Measurements from ENCODE around the gene COBL. TPM values are rescaled to one million over a fixed set of nuclear protein-coding genes. Genes with fewer than 3 reads are reported as not detected.

The COBL gene
- total RNA-seq, 2 experiments from 2014 or later, result not detected

DNA sequence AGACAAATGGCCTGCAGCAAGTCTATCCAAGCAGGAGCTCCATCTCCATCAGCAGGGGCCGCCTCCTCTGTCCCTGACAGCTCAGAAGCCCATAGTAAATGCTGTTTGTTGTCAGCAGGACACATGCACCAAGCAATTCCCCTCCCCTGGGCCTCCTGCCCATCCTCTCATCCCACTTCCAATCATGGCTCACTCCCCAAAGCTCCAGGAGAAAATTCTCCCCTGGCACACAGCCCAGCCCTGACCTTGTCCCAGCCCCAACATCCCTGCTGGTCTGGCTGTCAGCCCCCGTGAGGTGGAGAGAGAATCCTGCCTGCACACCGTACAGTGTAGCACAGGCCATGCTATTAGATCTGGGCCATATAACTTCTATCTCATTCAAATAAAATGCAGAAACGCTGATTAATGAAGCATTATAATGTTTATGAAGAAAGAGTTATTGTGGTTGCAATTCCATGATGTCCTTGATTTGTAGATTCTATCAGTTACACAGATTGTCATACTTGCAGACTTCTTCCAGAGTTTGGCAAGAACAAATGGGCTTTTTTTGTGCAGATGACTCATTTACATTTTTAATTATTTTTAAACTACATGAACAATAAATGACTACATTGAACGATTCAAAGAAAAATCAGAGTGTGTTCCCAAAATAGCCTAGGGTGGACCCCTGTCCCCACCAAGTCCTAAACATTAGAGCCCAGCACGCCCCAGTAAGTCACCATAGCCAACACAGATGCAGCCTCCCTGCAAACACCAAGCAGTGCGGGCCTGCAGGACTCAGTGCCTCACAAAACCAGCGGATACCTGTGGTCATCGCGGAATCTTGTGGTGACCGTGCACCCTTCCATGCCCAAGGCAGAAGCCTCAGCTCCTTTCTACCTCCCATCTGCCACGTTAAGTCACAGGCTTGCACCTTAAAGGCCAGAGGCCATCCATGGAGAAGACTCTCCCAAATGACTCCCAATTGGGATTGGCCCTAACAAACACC lies 70.1 kb downstream of the COBL start:
- no peaks in the 10 kb centered on the region for H3K36me3 Mint-ChIP-seq
- no peak overlapping the region for H3K27ac Mint-ChIP-seq
- H3K4me1 Mint-ChIP-seq (ENCODE audit: low read depth), result no peaks in the 10 kb centered on the region
- ChIA-PET POLR2A (no interaction called here), CTCF (no interaction called here)
- intact Hi-C loops (cut with micrococcal nuclease), result no loop called here
- H3K27me3 Mint-ChIP-seq, result peaks cover 6% of the 10 kb centered on the region
- H3K4me3 Mint-ChIP-seq, result no peak overlapping the region
- no peak for DNase-seq
- no peaks in the 10 kb centered on the region for H3K9me3 Mint-ChIP-seq

DNA sequence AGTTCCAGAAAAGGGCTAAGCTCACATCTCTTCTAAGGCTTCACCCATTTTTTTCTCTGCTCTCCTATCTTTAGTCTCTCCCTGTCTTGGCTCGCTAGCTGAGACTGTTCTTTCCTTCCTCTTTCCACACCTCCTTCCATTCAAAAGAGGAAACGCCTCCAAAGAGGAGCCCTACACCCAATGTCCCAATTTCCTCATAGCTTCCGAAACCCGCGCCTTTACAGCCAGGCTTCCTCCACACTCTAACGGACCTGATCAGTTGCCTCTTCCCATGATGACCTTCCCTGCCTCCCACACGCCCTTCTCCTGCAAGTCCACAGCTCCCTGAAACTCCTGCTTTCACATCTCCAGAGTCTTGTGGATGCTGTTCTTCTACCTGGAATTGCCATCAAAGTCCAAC lies 71.7 kb downstream of the COBL start:
- no peak for DNase-seq
- H3K27me3 Mint-ChIP-seq, result peaks cover 6% of the 10 kb centered on the region
- no peaks in the 10 kb centered on the region for H3K9me3 Mint-ChIP-seq
- intact Hi-C loops (cut with micrococcal nuclease), result no loop called here
- ChIA-PET POLR2A (no interaction called here), CTCF (no interaction called here)
- no peaks in the 10 kb centered on the region for H3K36me3 Mint-ChIP-seq
- H3K27ac Mint-ChIP-seq, result no peak overlapping the region
- no peak overlapping the region for H3K4me3 Mint-ChIP-seq
- no peaks in the 10 kb centered on the region for H3K4me1 Mint-ChIP-seq (ENCODE audit: low read depth)

DNA sequence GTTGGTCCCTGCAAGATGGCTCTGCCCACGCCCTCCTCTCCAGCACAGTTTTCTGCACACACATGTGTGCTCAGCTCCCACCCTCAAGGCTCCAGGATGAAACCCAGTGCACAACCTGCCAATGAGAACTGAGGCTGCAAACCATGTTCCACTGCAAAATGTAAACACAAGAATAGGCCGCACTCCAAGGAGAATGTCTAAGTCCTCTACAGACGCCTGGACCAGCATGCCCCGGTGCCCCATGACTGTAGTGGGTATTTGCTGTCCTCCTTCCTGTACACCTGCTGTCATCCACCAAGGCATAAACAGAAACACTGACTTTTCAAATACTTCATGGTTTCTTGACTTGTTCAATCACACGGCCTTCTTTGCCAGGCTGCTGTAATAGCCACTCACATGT lies 72.6 kb downstream of the COBL start:
- no peaks in the 10 kb centered on the region for H3K36me3 Mint-ChIP-seq
- CTCF ChIA-PET, result no interaction called here
- POLR2A ChIA-PET, result no interaction called here
- no peak for DNase-seq
- H3K4me3 Mint-ChIP-seq, result no peak overlapping the region
- no peak overlapping the region for H3K27ac Mint-ChIP-seq
- no peaks in the 10 kb centered on the region for H3K9me3 Mint-ChIP-seq
- intact Hi-C loops (cut with micrococcal nuclease), result no loop called here
- H3K27me3 Mint-ChIP-seq, result peaks cover 6% of the 10 kb centered on the region
- no peaks in the 10 kb centered on the region for H3K4me1 Mint-ChIP-seq (ENCODE audit: low read depth)

DNA sequence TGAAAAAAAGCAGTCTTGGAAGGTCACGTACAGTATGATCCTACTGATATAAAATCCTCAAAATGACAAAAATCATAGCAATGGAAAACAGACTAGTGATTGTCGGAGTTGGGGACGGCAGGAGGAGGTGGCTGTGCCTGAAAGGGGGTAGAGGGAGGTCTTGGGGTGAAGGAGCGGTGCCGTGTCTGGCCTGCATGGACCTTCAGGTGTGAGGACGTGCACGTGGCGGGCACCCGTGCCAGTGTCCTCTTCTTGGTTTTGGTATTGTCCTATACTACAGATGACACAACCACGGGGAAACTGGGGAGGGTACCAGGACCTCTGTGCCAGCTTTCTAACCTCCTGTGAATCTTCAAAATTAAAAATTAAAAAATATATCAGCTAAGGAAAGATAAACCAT lies 73.0 kb downstream of the COBL start:
- ChIA-PET POLR2A (no interaction called here), CTCF (no interaction called here)
- Mint-ChIP-seq H3K9me3 (no peaks in the 10 kb centered on the region), H3K4me1 (ENCODE audit: low read depth) (no peaks in the 10 kb centered on the region), H3K27me3 (peaks cover 6% of the 10 kb centered on the region), H3K4me3 (no peak overlapping the region), H3K36me3 (no peaks in the 10 kb centered on the region), H3K27ac (no peak overlapping the region)
- intact Hi-C loops (cut with micrococcal nuclease), result no loop called here
- no peak for DNase-seq

DNA sequence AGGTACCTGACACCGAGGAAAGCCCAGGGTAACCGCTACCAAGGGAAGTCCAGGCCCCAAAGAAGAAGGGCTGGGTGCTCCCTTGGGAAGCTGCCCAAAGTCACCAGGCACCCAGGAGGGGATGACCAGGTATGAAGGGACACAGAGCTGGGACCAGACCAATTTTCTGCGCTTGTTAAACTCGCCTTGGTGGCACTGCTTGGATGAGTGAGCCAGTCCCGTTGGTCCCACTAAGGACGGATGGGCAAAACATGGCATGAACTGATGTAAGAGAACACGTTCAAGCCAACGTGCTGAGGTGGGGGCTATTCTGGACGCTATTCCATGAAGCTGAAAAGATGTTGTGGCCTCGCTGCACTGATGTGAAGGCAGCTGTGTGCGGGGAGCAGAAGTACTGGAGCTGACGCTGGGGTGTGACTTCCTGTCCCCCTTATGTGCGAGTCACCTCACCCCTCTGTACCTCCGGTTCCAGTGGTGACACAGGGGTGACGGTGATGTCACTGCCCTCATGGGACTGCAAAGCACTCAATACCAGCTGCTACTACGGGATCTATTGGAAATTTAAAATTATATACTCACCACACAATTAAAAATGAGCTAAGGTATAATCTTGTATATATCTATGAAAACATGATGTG lies 73.6 kb downstream of the COBL start:
- DNase-seq, result no peak
- CTCF ChIA-PET, result no interaction called here

DNA sequence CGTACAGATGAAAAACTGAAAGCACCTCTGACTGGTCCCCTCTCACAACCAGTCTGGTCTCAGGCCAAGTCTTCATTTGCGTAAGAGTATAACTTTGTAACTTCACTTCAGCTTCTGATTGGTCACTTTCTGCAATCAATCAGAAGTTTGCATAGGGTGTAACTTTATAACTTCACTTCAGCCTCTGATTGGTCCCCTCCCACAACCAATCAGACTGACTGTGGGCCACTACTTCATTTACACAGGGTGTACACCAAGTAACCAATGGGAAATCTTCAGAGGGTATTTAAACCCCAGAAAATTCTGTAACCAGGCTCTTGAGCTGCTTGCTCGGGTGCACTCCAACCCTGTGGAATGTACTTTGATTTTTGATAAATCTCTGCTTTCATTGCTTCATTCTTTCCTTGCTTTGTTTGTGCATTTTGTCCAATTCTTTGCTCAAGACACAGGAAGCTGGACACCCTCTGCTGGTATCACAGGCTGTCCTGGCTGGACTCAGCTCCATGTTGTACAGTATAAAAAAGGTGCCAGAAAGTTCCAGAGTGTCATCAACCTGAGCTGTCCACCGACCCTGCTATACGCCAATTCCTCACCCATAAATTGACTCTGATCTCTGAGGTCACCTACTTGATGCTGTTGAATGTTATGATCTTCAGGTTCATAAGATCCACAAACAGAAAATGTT lies 74.5 kb downstream of the COBL start:
- H3K9me3 Mint-ChIP-seq, result no peaks in the 10 kb centered on the region

More for the DNA sequence above, 73.6 kb downstream of the COBL start:
- POLR2A ChIA-PET, result no interaction called here
- Mint-ChIP-seq H3K27me3 (peaks cover 6% of the 10 kb centered on the region), H3K36me3 (no peaks in the 10 kb centered on the region), H3K9me3 (no peaks in the 10 kb centered on the region), H3K4me3 (no peak overlapping the region), H3K4me1 (ENCODE audit: low read depth) (no peaks in the 10 kb centered on the region), H3K27ac (no peak overlapping the region)
- intact Hi-C loops (cut with micrococcal nuclease), result no loop called here

DNA sequence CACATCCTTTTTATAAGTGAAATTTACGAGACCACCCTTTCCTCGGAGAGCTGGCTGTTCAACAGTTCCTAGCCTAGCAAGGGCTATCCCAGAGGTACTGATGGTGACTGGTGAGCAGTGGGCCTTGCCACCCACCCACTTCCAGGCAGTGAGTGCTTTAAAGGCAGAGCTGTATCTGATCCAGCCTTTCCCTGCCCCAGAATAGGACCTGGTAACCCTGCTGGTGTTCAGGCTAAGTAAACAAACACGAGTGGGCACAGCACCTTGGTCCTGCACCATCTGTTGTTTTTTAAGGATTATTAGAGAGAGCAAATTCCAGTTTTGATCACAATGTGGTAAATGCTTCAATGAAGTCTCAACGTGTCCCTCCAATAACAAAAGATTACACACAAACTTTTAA lies 75.7 kb downstream of the COBL start:
- H3K36me3 Mint-ChIP-seq, result no peaks in the 10 kb centered on the region
- DNase-seq, result no peak
- H3K27me3 Mint-ChIP-seq, result peaks cover 6% of the 10 kb centered on the region
- intact Hi-C loops (cut with micrococcal nuclease), result no loop called here
- no peaks in the 10 kb centered on the region for H3K4me1 Mint-ChIP-seq (ENCODE audit: low read depth)
- H3K9me3 Mint-ChIP-seq, result no peaks in the 10 kb centered on the region
- H3K27ac Mint-ChIP-seq, result no peak overlapping the region
- H3K4me3 Mint-ChIP-seq, result no peak overlapping the region
- ChIA-PET POLR2A (no interaction called here), CTCF (no interaction called here)

More for the DNA sequence above, 74.5 kb downstream of the COBL start:
- POLR2A ChIA-PET, result no interaction called here
- H3K4me3 Mint-ChIP-seq, result no peak overlapping the region
- no peaks in the 10 kb centered on the region for H3K36me3 Mint-ChIP-seq
- CTCF ChIA-PET, result no interaction called here
- H3K27ac Mint-ChIP-seq, result no peak overlapping the region
- H3K4me1 Mint-ChIP-seq (ENCODE audit: low read depth), result no peaks in the 10 kb centered on the region
- intact Hi-C loops (cut with micrococcal nuclease), result no loop called here
- DNase-seq, result no peak
- peaks cover 6% of the 10 kb centered on the region for H3K27me3 Mint-ChIP-seq

DNA sequence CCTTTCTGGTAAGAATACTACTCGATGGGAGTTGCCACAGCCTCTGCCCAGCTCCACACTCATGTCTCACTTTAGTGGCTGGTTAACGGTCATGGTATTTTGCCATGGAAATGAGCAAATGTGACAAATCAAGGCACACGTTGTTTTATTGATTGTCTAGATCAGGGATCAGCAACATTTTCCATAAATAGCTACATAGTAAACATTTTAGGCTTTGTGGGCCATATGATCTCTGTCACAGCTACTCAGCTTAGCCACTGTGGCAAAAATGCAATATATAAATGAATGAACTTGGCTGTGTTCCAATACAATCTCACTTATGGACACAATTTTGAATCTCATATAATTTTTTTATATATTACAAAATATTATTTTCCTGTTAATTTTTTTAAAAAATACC lies 76.9 kb downstream of the COBL start:
- no peak for DNase-seq
- no peaks in the 10 kb centered on the region for H3K36me3 Mint-ChIP-seq
- ChIA-PET CTCF (no interaction called here), POLR2A (no interaction called here)
- intact Hi-C loops (cut with micrococcal nuclease), result no loop called here
- no peaks in the 10 kb centered on the region for H3K9me3 Mint-ChIP-seq
- H3K4me3 Mint-ChIP-seq, result no peak overlapping the region
- no peak overlapping the region for H3K27ac Mint-ChIP-seq
- H3K4me1 Mint-ChIP-seq (ENCODE audit: low read depth), result no peaks in the 10 kb centered on the region
- H3K27me3 Mint-ChIP-seq, result peaks cover 1% of the 10 kb centered on the region

DNA sequence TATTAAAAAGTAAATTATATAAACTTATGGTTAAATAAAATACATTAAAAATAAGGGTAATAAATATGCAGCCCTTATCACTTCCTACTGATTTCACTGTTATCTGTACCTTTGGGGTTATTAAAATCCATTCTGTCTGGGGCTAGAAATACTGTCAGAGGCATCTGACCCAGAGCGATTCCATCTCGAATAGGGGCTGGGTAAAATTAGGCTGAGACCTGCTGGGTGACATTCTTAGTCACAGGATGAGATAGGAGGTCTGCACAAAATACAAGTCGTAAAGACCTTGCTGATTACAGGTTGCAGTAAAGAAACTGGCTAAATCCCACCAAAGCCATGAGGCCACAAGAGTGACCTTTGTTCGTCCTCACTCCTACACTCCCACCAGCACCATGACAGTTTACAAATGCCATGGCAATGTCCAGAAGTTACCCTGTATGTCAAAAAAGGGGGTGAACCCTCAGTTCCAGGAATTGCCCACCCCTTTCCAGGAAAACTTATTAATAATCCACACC lies 77.6 kb downstream of the COBL start:
- DNase-seq, result no peak
- peaks cover 1% of the 10 kb centered on the region for H3K27me3 Mint-ChIP-seq
- no peaks in the 10 kb centered on the region for H3K9me3 Mint-ChIP-seq
- H3K36me3 Mint-ChIP-seq, result no peaks in the 10 kb centered on the region
- ChIA-PET POLR2A (no interaction called here), CTCF (no interaction called here)
- no peak overlapping the region for H3K27ac Mint-ChIP-seq
- H3K4me1 Mint-ChIP-seq (ENCODE audit: low read depth), result no peaks in the 10 kb centered on the region
- intact Hi-C loops (cut with micrococcal nuclease), result no loop called here
- no peak overlapping the region for H3K4me3 Mint-ChIP-seq

DNA sequence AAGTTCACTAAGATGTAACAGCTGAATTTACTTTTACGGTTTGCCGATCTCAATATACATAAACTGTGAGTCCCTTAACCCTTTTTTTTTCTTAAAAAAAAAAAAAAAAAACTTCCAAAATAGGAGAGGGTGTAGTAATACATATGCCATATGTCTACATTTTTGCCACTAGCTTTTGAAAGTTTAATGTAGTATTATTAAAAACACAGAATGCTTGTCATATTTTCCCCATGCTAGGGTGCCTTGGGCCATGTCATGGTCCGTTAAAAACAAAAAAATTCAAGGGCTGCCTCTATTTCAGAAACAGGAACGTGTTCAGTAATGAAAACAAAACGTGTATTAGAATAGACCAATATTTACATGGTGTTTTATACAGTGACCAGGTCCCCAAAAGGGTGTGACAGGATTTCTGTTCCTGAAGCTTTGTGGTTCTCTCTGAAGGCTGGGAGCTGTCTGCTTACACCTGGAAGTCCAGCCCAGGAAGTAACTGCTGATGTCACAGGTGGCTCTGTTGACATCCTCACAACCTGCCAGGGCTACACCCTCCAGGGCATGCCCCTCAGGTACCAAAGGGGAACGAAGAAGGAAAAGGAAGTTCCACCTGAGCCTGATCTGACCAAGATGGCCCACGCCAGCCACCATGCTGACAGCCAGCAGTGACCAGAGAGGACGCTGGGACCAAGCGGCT lies 79.0 kb downstream of the COBL start:
- CTCF ChIA-PET, result no interaction called here
- H3K27me3 Mint-ChIP-seq, result no peaks in the 10 kb centered on the region
- no peak for DNase-seq
- no peaks in the 10 kb centered on the region for H3K9me3 Mint-ChIP-seq
- POLR2A ChIA-PET, result no interaction called here
- H3K36me3 Mint-ChIP-seq, result no peaks in the 10 kb centered on the region
- no peak overlapping the region for H3K27ac Mint-ChIP-seq
- no peak overlapping the region for H3K4me3 Mint-ChIP-seq
- H3K4me1 Mint-ChIP-seq (ENCODE audit: low read depth), result no peaks in the 10 kb centered on the region
- intact Hi-C loops (cut with micrococcal nuclease), result no loop called here

DNA sequence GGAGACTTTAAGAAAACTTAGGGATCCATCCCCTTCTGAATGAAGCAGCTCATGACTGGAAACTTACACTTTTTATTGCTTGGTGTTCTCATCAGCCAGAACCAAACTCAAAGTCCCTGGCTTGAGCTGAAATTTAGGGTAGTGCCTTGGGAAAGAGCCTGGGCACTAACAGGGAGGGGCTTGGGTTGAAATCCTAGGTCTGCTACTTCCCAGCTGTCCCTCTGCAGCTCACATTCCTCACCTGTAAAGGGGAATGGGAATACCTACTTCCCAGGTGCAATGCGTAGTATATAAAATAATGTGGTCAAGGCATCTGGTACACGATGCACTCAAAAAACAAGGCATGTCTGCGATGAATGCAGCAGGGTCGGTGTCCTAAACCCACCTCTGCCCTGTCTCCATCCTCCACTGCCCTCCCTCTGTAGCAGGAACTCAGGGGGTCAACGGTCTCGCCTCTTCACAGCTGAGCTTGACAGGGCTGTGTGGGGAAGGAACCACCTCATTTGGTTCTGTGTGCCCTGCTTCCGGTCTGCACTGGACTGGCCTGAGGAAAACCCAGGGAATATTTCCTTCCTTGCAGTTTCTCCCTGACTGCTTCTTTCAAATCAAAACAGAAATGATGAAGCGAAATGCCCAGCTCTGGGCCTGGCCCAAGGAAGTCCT lies 80.0 kb downstream of the COBL start:
- POLR2A ChIA-PET, result no interaction called here
- no peaks in the 10 kb centered on the region for H3K4me1 Mint-ChIP-seq (ENCODE audit: low read depth)
- CTCF ChIA-PET, result no interaction called here
- no peak for DNase-seq
- H3K9me3 Mint-ChIP-seq, result no peaks in the 10 kb centered on the region
- H3K36me3 Mint-ChIP-seq, result no peaks in the 10 kb centered on the region
- no peak overlapping the region for H3K4me3 Mint-ChIP-seq
- no peaks in the 10 kb centered on the region for H3K27me3 Mint-ChIP-seq
- H3K27ac Mint-ChIP-seq, result no peak overlapping the region
- intact Hi-C loops (cut with micrococcal nuclease), result no loop called here
